ENCODE measurements around the gene LRRC27. TPM values are rescaled to one million over a fixed set of nuclear protein-coding genes. Genes with fewer than 3 reads are reported as not detected.

LRRC27 gene
- polyA plus RNA-seq, 5 donors: 26.3 to 35.6 (median 33.5) TPM

DNA sequence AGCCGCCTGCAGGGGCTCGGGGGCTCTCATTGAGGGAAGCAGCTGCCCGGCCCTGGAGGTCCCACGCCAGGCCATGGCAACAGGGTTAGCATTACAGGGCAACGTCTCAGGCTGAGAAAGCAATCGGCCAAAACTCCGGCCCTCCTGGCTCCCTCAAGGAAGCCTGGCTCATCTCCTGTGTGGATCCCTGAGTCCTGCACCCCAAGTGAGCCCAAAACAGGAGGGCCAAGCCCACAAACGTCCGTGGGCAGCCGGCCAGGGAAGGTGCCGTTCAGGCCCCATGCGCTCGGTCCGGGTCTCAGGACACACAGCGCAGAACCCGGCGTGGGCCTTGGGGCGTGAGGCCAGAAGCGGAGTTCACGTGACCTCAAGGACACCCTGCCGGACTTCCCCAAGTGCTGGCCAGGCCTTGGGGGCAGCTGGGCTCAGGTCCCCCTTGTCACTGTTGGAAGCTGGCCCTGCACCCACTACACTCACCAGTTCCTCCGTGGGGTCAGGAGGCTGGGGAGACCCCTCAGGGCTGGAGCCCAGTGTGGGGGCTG lies 57.0 kb downstream of the LRRC27 start:
- no peak for DNase-seq

- no peak for DNase-seq
These were observed 57.6 kb downstream of the LRRC27 start for GRCh38 chr10:132389433-132390169.

DNA sequence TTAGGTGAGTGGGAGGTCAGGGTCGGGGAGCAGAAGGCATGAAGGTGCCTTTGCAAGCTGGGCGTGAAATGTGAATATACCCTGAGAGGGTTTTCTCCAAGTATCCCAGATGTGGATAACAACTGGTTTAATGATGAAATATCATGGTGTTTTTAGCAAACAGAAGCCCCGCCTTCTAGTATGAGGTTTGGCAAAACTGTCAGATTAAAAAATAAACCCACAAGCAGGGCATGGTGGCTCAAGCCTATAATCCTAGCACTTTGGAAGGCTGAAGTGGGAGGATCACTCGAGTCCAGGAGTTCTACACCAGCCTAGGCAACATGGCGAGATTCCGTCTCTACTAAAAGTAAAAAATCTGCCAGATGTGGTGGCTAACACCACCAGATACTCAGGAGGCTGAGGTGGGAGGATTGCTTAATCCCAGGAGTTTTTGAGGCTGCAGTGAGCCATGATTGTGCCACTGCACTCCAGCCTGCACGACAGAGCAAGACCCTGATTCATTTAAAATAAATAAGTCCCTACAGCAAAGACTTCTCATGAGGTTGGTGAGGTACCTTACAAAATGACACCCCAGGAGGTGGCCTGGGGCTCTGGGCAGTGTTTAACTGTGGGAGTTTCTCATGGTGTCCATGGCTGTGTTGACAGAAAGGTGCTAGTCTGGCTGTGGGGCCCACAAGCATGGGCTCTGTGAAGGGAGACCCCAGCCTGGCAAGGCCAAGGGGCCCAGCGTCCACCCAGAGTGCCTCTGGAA lies 58.4 kb downstream of the LRRC27 start:
- DNase-seq: no peak

DNA sequence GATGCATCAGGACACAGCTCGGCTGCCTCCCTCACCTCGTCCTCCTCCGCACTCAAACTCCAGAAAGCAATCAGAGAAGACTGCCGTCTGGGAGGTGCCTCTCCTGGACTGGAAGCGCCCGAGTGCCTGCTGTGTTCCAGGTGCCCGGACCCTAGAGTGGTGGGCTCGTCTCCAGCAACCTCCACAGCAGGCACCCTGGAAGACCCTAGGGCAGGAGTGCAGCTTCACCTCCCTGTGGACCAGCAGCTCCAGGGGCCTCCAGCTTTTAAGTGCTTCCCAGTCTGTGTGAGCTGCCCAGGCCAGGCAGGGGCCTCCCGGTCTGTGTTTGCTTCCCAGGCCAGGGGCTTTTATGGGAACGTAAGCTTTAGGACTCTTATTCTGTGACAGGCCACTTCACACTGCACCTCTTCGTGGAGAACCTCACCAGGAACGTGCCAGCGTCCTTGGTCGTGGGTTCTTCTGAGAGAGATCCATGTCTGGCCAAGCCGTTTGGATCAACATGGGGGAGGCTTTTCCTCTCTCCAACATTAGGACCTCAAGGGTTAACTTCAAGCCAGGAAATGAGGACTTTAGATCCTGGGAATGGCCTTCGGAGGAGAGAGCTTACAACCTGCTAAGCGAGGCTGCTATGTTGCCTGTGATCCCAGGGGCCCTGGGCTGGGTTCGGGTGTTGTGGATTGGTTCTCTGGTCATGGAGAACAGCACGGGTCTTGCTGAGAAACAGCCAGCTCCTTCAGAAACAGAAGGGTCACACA lies 59.1 kb downstream of the LRRC27 start:
- no peak for DNase-seq

GRCh38 chr10:132391676-132392020 lies 59.7 kb downstream of the LRRC27 start:
- no peak for DNase-seq

- no peak for DNase-seq
These were observed 60.3 kb downstream of the LRRC27 start for GRCh38 chr10:132392184-132392800.

GRCh38 chr10:132392811-132393694 lies 61.1 kb downstream of the LRRC27 start:
- DNase-seq: no peak

DNA sequence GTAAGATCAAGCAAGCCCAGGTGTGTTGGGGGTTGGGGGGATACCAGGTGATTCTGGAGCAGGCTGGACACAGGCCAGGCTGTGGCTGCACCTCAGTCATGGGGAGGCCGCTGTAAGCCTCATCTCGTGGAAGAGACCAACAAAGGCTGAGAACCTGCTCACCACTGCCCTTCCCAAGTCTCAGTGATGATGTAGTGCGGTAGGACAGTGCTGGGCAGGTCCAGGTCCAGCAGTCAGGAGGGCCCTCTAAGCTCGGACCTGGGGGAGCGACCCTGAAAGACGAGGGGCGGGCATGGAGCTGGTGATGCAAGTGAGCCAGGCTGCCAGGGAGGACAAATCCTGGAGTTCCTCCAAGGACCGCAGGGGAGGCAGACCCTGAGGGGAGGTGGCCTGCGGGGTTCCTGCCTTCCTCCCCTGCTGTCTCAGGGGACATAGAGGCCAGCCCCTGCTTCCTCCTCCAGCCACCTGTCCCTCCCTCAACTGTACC lies 61.7 kb downstream of the LRRC27 start:
- DNase-seq: no peak

DNA sequence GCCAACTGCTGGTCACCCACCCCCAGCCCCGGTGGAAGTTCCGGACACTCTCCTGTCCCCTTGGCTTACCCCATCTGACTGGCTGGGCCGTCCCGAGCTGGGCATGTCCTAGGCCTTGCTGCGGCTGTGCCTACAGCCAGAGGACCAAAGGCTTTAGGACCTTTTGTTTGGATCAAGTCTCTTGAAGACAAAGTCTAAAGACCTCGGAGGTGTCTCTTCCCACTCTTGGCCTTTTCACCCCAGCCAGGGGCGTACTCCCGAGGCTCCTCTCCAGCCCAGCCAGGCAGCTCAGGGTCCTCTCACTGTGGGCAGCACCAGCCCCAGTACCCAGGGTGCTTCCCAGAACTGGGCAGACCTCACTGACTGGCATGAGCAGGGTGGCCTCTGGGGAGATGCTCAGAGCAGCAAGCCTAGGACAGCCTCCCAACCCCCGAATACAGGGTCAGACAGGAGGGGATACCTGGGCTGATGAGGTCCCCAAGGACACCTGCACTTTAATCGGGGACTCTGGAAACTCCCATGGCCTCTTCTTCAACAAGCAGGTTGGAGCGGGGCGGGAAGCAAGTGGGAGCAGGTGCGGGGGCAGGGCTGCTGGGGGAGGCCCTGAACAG lies 62.3 kb downstream of the LRRC27 start:
- DNase-seq: no peak

DNA sequence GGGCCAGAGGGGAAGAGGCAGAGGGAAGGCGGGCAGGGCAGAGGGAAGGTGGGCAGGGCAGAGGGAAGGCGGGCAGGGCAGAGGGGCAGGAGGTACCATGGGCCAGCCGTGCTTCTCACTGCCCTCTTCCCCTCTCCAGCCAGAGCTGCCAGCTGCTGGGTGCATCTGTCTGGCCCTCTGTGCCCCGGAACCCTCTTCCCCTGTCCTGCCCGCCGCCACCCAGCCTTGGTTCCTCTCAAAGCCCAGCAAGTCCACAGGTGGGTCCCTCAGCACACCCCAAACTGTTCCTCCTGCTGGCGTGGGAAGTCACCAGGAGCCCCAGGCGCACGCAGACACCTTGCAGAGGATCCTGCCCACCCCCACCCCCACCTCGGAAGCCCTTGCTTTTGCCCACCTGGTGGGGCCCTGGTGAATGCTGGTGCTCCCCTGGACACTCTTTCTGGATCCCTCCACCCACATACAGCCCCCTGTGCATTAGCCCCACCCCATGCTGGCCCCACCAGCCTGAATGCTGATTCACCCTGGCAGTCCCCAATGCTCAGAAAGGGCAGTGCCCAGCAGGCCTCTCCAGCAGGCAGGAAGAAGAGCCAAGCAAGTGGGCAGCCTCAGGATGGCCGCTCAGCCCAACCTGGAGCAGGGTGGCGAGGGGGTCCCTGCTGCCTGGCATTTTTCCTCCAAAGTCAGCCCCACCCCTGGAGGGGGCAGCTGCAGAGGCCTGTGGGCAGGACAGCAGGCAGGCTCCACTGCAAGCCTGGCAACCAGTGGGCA lies 63.1 kb downstream of the LRRC27 start:
- no peak for DNase-seq

DNA sequence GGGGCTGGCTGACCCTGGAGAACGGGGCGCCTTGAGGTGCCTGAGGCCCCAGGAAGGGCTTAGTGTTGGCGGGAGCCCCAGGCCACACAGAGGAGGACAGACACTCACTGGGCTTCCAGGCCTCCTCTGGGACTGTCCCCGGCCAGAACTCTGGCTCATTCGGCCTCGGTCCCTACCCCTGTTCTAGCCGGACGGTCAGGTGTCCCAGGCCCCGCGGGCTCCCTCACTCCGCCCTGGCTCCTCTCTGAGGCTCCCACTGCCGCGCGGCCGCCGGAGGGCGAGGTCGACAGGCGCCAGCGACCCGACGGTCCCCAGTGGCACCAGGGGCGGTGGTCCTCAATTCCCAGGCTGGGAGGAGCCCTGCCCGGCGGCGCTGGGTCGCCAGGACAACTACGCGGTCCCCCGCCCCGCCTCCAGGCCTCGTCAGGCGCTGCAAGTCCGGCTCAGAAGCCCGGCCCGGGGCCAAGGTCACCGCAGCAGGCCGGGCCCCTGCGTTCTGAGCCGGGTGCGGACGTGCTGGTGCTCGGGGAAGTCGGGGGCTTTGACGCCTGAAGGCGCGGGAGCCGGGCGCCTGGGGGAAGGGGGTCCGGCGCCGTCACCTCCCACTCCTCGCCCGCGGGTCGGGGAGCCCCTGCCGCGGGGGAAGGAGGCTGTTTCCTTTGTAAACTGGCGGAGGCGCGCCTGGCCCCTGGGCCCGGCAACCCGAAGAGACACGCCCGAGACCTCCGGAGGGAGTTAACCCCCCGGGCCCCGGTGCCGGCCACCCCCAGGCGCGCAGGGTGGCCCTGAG lies 63.9 kb downstream of the LRRC27 start:
- DNase-seq: no peak

DNA sequence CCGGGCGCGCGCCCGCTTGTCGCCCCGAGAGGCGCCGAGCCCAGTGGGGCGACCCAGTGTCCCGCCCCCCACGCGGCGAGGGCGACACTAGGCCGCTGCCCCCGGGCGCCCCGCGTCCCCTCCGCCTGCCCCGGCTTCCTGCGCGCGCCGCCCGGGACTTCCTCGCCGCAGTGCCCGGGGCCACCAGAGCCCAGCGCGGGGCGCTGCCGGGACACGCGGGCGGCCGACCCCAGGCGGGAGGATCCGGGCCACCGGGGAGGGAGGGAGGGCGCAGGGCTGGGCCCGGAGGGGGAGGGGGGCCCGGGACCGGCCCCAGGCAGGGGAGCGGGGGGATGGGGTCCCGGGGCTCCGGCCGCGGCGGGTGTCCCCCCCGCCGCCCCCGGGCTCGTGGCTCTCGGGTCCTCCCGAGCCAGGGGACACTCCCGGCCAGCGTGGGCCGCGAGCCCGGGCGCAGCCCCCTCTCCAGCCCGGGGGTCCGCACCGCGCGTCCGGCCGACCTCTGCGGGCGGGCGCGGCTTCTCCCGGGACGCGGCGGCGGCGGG lies 64.6 kb downstream of the LRRC27 start:
- peak in 1 of 2 donors; percentile 48 for DNase-seq

DNA sequence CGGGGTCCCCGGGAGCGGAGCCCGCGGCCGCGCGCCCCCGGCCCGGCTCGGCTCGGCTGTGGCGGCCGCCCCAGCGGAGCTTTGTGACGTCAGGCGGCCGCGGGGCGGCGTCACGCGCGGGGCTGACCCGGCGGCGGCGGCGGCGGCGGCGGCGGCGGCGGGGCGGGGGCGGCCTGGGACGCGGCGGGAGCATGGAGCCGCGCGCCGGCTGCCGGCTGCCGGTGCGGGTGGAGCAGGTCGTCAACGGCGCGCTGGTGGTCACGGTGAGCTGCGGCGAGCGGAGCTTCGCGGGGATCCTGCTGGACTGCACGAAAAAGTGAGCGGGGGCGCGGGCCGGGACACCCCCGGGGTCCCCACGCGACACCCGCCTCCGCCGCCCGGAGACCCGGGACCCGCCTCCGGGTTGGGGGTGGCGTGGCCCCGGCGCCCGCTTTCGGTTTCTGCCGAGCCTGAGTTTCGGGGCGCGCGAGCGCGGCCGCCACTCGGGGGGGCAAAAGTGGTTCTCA lies 65.1 kb downstream of the LRRC27 start, which contains the start of gene PWWP2B:
PWWP2B (plus strand) TSS at position 165 of the 506 bp plus-strand sequence; CDS start at position 192, 27 bp downstream.
- no peak for DNase-seq

- DNase-seq: no peak
These were observed 65.9 kb downstream of the LRRC27 start for GRCh38 chr10:132397671-132398565.

DNA sequence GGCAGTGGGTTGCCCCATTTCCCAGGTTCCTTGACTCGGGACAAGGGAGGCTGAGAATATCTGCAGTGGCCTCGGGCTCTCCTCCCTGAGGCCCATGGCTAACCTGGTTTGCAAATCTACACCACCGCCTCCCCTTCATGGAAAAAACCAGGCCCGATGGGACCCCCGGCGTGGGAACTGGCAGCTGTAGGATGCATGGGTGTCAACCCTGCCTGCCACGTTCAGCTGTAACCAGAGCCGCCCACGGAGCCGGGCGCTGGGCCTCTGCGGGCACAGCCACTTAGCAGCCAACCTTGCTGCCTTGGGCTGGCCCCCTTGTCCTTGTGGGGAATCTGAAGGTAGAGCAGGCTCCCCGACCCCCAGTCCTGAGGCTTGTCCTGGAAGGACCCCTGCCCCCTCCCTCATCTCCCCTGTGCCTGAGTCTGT lies 66.6 kb downstream of the LRRC27 start:
- no peak for DNase-seq

DNA sequence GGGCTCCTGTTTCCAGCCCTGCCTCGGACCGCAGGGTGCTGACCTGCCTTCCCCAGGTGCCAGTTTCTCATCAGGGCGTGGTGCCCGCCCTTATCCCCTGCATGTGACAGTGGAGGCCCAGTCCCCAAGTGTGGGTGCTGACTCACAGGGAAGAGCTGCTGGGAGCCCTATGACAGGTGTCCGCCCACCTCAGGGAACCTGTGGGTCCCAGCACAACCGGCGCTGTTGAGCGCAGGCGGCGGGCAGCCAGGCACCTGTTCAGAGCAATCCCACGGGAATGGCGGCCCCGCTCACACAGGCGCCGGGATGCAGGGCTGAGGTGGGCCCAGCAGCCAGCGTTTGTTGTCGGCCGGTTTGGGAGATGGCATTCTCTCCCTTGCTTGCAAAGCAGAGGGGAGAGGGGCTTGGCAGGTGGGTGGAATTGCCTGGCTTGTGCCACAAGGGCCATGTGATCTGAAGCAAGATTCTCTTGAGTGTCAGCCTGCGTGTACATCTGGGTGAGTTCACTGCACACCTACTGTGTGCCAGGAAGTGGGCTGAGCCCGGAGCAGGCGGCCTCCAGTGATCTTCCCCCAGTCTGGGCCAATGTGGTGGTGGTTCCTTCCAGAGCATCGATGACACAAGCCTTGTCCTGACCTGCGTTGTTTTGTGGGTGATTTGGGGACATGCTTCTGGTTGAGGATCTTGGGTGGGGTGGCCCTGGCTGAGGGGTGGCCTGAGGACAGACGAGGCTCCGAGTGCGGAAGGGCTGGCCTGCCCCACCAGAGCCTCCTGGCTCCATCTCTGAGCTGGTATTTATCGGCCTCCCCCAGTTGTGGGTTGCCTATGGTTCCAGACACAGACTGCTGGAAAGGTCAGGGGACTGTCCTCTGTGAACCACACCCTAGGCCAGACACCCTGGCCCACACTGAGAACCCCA lies 67.4 kb downstream of the LRRC27 start:
- DNase-seq: no peak

Measured in right lung (tissue), 5 donors.